ENCODE data around the gene CMIP.
"Not testable (repeated sequence)": the region's sequence is repeated elsewhere in the genome, so short reads cannot be mapped to it uniquely, and the experiment has no call there.

CMIP gene

GRCh38 chr16:81732699-81733098, 288.1 kb downstream of the CMIP start:
- no peak for FAIRE-seq

- FAIRE-seq: no peak
Measured at GRCh38 chr16:81733295-81733694, 288.7 kb downstream of the CMIP start.

GRCh38 chr16:81734632-81735434, 290.2 kb downstream of the CMIP start:
- no peak for FAIRE-seq

GRCh38 chr16:81737885-81738536, 293.4 kb downstream of the CMIP start:
- FAIRE-seq: no peak

- no peak for FAIRE-seq
Measured at GRCh38 chr16:81738783-81739496, 294.3 kb downstream of the CMIP start.

- no peak for FAIRE-seq
Measured at GRCh38 chr16:81739503-81739902, 294.9 kb downstream of the CMIP start.

- no peak for FAIRE-seq
Measured at GRCh38 chr16:81740169-81740568, 295.6 kb downstream of the CMIP start.

GRCh38 chr16:81741430-81741770, 296.8 kb downstream of the CMIP start:
- not testable (repeated sequence) for FAIRE-seq

GRCh38 chr16:81744385-81744784, 299.8 kb downstream of the CMIP start:
- no peak for FAIRE-seq

- FAIRE-seq: no peak
Measured at GRCh38 chr16:81744911-81745310, 300.3 kb downstream of the CMIP start.

GRCh38 chr16:81745704-81746558, 301.3 kb downstream of the CMIP start:
- FAIRE-seq: no peak

GRCh38 chr16:81746566-81746965, 302.0 kb downstream of the CMIP start:
- FAIRE-seq: no peak

- no peak for FAIRE-seq
Measured at GRCh38 chr16:81748476-81749198, 304.0 kb downstream of the CMIP start.

GRCh38 chr16:81752225-81752875, 307.7 kb downstream of the CMIP start:
- no peak for FAIRE-seq

- FAIRE-seq: no peak
Measured at GRCh38 chr16:81752876-81753227, 308.2 kb downstream of the CMIP start.

GRCh38 chr16:81754858-81755257, 310.2 kb downstream of the CMIP start:
- no peak for FAIRE-seq

- no peak for FAIRE-seq
Measured at GRCh38 chr16:81755915-81756614, 311.5 kb downstream of the CMIP start.

GRCh38 chr16:81756615-81757356, 312.2 kb downstream of the CMIP start:
- FAIRE-seq: no peak

- no peak for FAIRE-seq
Measured at GRCh38 chr16:81758376-81758775, 313.8 kb downstream of the CMIP start.
